Measurements from ENCODE around the gene VPS37B. TPM values are rescaled to one million over a fixed set of nuclear protein-coding genes. Genes with fewer than 3 reads are reported as not detected.

VPS37B gene
- total RNA-seq, 4 donors from 2014 or later: 49.5 to 92.8 (median 58.4) TPM

DNA sequence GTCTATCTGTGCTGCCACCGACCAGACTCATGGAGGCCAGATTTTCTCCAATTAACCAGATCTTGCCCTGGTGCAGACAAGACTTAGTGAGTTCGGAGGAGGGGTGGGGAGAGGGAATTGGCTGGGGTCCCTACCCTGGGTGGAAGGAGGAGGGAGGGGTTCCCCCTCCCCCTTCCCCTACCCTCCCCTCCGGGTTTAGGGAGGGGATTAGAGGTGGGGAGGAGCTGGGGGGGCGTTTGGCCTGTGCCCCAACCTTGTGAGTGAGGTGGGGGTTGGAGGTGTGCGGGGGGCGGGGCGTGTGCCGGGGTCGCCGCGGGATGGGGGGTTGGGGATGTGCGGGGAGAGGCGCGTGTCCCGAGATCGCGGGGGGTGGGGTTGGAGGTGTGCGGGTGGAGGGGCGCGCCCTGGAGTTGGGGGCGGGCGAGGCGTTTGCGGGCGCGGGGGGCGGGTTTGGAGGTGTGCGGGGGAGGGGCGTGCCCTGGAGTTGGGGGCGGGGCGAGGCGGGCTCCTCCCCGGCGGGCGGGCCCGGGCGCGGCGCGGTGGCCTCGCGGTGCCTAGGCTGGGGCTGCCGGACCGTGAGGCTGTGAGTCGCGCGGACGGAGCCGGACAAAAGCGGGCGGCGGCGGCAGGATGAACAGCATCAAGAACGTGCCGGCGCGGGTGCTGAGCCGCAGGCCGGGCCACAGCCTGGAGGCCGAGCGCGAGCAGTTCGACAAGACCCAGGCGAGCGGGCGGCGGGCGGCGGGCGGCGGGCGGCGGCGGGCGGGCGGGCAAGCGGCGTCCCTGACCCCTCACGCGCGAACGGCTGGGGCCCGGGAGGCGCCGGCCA, 60.8 kb downstream of the VPS37B start, which contains the start of gene HIP1R:
TSS of gene HIP1R (plus strand) at position 537 of the 829 bp plus-strand sequence. CDS start at position 631, 94 bp downstream.
- peak; percentile 71 to 84 (median 83) for DNase-seq
- peak in 1 of 2 donors; percentile 46 for TF ChIP-seq POLR2A (IDR thresholded peaks at IDR 0.05)
- TF ChIP-seq, protein P1, sequence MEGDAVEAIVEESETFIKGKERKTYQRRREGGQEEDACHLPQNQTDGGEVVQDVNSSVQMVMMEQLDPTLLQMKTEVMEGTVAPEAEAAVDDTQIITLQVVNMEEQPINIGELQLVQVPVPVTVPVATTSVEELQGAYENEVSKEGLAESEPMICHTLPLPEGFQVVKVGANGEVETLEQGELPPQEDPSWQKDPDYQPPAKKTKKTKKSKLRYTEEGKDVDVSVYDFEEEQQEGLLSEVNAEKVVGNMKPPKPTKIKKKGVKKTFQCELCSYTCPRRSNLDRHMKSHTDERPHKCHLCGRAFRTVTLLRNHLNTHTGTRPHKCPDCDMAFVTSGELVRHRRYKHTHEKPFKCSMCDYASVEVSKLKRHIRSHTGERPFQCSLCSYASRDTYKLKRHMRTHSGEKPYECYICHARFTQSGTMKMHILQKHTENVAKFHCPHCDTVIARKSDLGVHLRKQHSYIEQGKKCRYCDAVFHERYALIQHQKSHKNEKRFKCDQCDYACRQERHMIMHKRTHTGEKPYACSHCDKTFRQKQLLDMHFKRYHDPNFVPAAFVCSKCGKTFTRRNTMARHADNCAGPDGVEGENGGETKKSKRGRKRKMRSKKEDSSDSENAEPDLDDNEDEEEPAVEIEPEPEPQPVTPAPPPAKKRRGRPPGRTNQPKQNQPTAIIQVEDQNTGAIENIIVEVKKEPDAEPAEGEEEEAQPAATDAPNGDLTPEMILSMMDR (IDR thresholded peaks at IDR 0.05): no peak
- Histone ChIP-seq H3K27me3 (no peaks in the 10 kb centered on the region), H3K4me3 (peak within 1 kb of the TSS; percentile 69 to 99 (median 94)), H3K36me3 (no peaks in the 10 kb centered on the region), H3K27ac (peak within 1 kb of the TSS; percentile 88 to 97 (median 94)), H3K9me3 (no peaks in the 10 kb centered on the region), H3K4me1 (peaks cover 0 to 34% (median 6%) of the 10 kb centered on the region in 4 donors)

DNA sequence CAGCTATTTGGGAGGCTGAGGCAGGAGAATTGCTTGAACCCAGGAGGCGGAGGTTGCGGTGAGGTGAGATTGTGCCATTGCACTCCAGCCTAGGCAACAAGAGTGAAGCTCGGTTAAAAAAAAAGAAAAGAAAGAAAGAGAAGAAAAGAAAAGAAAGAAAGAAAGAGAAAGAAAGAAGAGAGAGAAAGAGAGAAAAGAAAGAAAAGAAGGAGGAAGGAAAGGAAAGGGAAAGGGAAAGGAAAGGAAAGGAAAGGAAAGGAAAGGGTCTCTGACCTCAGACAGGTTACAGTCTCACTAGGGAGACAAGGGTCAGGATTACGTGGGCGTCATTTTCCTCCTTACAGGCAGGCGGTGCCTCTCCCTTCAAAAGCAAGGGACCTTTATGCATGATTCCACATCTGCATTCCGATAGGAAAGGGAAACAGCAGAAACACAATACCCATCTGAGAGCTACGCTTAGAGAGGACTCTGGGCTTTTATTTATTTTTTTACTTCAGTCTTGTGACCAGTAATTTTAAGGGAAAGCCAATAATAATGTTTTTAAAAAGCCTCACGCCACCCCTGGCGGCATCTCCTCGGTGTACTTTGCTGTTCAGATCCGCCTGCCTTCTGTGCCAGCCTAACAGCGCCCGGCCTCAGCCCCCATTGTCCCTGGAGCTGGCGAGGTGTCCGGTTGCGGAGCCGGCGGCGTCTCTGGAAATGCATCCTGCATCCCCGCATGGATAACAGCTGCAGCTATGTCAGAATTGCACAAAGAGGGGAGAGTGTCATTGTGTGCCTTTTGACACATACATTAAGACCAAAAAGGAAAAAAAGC, 61.6 kb downstream of the VPS37B start:
- DNase-seq: peak in 2 of 3 donors; percentile 53 to 82
- Histone ChIP-seq H3K4me3 (peak overlapping the region; percentile 69 to 99 (median 94)), H3K36me3 (no peaks in the 10 kb centered on the region), H3K4me1 (peaks cover 0 to 26% (median 6%) of the 10 kb centered on the region in 4 donors), H3K27ac (peak overlapping the region; percentile 88 to 97 (median 94)), H3K27me3 (no peaks in the 10 kb centered on the region), H3K9me3 (no peaks in the 10 kb centered on the region)
- TF ChIP-seq, protein P1 (IDR thresholded peaks at IDR 0.05): peak in 4 of 6 experiments; percentile 10 to 58 (median 50)
- peak; percentile 63 to 76 for TF ChIP-seq POLR2A (IDR thresholded peaks at IDR 0.05)

DNA sequence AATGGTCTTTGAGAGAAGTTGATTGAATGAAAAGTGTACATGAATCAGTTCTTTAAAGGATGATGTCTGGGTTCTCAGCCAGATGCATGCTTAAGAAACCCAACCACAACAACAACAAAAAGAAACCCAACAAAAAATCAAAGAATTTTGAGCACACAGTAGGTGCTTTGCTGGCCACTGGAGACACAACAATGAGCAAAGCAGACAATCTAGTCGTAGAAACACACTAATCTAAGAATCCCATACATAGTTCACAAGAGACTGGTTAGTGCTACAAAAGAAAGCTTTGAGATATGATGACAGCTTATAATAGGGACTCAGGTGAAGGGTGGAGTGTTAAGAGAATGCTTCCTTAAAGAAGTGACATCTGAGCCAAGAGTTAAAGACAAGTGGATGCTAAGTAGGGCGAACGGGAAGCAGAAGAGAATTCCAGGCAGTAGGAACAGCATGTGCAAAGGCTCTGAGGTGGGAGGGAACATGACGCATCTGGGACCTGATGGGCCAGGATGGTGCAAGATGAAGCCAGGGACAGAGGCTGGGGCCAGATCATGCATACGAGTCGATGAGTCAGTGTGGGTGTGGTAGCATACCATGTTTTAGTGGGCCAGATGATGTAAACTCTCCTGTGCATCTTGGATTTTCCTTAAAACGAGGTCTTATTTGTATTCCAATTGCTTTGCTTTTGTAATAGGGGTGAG, 65.3 kb downstream of the VPS37B start:
- peak in 1 of 3 donors; percentile 84 for DNase-seq
- Histone ChIP-seq H3K36me3 (no peaks in the 10 kb centered on the region), H3K4me3 (no peak overlapping the region), H3K9me3 (no peaks in the 10 kb centered on the region), H3K4me1 (peaks cover 0 to 8% (median 0%) of the 10 kb centered on the region in 4 donors), H3K27ac (peak overlapping the region in 1 of 4 donors; percentile 34), H3K27me3 (no peaks in the 10 kb centered on the region)
- TF ChIP-seq, protein P1 (IDR thresholded peaks at IDR 0.05): no peak
- no peak for TF ChIP-seq POLR2A (IDR thresholded peaks at IDR 0.05)

DNA sequence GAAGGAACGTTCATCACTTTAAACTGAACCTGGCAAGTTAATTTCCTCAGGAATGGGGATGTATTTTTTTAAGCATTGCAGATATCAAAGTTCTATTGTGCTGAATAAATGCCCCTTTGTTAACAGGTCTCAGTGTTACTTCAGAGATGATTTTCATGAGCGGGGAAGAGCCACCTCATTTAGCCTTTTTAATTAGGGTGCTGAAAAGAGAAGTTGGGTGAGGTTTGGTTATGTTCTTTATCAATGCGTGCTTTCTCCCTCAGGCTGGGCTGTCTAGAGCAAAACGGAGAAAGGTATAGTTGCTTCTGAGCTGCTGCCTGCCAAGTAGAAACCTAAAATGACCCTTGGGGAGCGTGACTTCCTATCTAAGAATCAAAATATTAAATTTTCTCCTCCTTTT, 68.7 kb downstream of the VPS37B start:
- TF ChIP-seq POLR2A (IDR thresholded peaks at IDR 0.05): no peak
- TF ChIP-seq, protein P1 (IDR thresholded peaks at IDR 0.05): no peak
- Histone ChIP-seq H3K27ac (peak overlapping the region in 1 of 4 donors; percentile 32), H3K4me1 (no peaks in the 10 kb centered on the region), H3K27me3 (no peaks in the 10 kb centered on the region), H3K36me3 (no peaks in the 10 kb centered on the region), H3K9me3 (no peaks in the 10 kb centered on the region), H3K4me3 (no peak overlapping the region)
- DNase-seq: peak in 1 of 3 donors; percentile 8
